ENCODE data around the gene OR10A7. TPM values are rescaled to one million over a fixed set of nuclear protein-coding genes. Genes with fewer than 3 reads are reported as not detected.
"Not testable (repeated sequence)": the region's sequence is repeated elsewhere in the genome, so short reads cannot be mapped to it uniquely, and the experiment has no call there.

The OR10A7 gene
- total RNA-seq (not detected in 2 replicates), polyA plus RNA-seq (not detected in 2 replicates), polyA minus RNA-seq (not detected in 2 replicates)
- not detected for total RNA-seq (2013)

DNA sequence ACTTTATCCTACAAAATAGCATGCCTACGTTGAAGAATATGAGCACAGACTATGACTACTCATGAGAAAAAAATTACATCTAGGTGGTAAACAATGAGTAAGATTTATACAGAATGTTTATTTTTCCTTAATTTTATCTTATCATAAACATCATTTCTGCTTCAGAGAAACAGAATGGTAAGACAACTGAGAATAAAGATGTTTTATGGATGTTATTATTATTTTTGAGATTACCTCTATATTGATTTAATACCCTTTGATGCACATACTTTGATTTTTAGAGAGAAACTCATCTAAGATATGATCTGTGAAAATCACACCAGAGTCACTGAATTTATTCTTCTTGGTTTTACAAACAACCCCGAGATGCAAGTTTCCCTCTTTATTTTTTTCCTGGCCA, at the start of gene OR10A7:
OR10A7 (plus strand) TSS at position 301 of the 400 bp plus-strand sequence; CDS start at position 301, 0 bp downstream.
- intact Hi-C loops (cut with micrococcal nuclease), result no loop called here
- Histone ChIP-seq H3K4me2 (replicated peaks; ENCODE audit: low read depth, low read length, poor library complexity, severe bottlenecking) (no peak within 1 kb of the TSS), H3K9ac (ENCODE audit: low read length) (no peak within 1 kb of the TSS), H3K4me3 (ENCODE audit: control extremely low read depth in 1 of 5, extremely low read depth in 1 of 5, insufficient read depth in 1 of 5, low read depth in 2 of 5, low read length in 4 of 5) (no peak within 1 kb of the TSS), H3K27ac (ENCODE audit: low read length in 2 of 2) (no peak within 1 kb of the TSS), H2AFZ (ENCODE audit: insufficient read depth, low read depth, low read length, poor library complexity, severe bottlenecking) (no peak within 1 kb of the TSS), H3K4me1 (ENCODE audit: control insufficient read depth in 2 of 2, insufficient read depth in 2 of 2, low read length in 2 of 2) (no peaks in the 10 kb centered on the region), H3K79me2 (ENCODE audit: control insufficient read depth, insufficient read depth, low read length) (no peaks in the 10 kb centered on the region), H3K9me3 (ENCODE audit: control extremely low read depth in 1 of 3, control insufficient read depth in 2 of 3, insufficient read depth in 1 of 3, low read length in 2 of 3) (no peaks in the 10 kb centered on the region), H3K27me3 (replicated peaks in 1 of 4; ENCODE audit: control extremely low read depth in 1 of 4, control insufficient read depth in 3 of 4, insufficient read depth in 4 of 4, low read length in 3 of 4) (no peaks in the 10 kb centered on the region), H3K36me3 (replicated peaks in 1 of 2; ENCODE audit: control extremely low read depth in 1 of 2, control insufficient read depth in 1 of 2, extremely low read depth in 1 of 2, insufficient read depth in 2 of 2, low read length in 1 of 2) (no peaks in the 10 kb centered on the region), H4K20me1 (ENCODE audit: control insufficient read depth, insufficient read depth, low read length, poor library complexity, severe bottlenecking) (no peaks in the 10 kb centered on the region)
- WGBS (ENCODE audit: insufficient coverage), result no CpG with 5 or more reads among the region's 2 CpGs
- no peak within 1 kb of the TSS for H3K27ac Mint-ChIP-seq
- no peak for ATAC-seq (ENCODE audit: low read depth)
- TF ChIP-seq CTCF (IDR thresholded peaks at IDR 0.05), result no peak
- no peak for TF ChIP-seq EZH2 (IDR thresholded peaks at IDR 0.05; ENCODE audit: borderline replicate concordance, insufficient read depth, low read depth, low read length, poor library complexity, severe bottlenecking)
- H3K9me3 Mint-ChIP-seq (ENCODE audit: insufficient read depth), result no peaks in the 10 kb centered on the region
- no peak for DNase-seq
- H3K4me1 Mint-ChIP-seq, result no peaks in the 10 kb centered on the region
- ChIA-PET POLR2A (no interaction called here), CTCF (no interaction called here)
- H3K27me3 Mint-ChIP-seq, result peaks cover 22% of the 10 kb centered on the region
- H3K4me3 Mint-ChIP-seq, result no peak within 1 kb of the TSS

- no peak overlapping the region for H3K4me2 ChIP-seq (replicated peaks; ENCODE audit: low read depth, low read length, poor library complexity, severe bottlenecking)
- no peak overlapping the region for H2AFZ ChIP-seq (ENCODE audit: insufficient read depth, low read depth, low read length, poor library complexity, severe bottlenecking)
- H3K9ac ChIP-seq (ENCODE audit: low read length), result no peak overlapping the region
- H3K9me3 Mint-ChIP-seq (ENCODE audit: insufficient read depth), result no peaks in the 10 kb centered on the region
- no peak for TF ChIP-seq CTCF (IDR thresholded peaks at IDR 0.05)
- no peak for TF ChIP-seq EZH2 (IDR thresholded peaks at IDR 0.05; ENCODE audit: borderline replicate concordance, insufficient read depth, low read depth, low read length, poor library complexity, severe bottlenecking)
- H3K27me3 Mint-ChIP-seq, result peaks cover 20% of the 10 kb centered on the region
- H4K20me1 ChIP-seq (ENCODE audit: control insufficient read depth, insufficient read depth, low read length, poor library complexity, severe bottlenecking), result no peaks in the 10 kb centered on the region
- no peaks in the 10 kb centered on the region for H3K4me1 ChIP-seq (ENCODE audit: control insufficient read depth in 2 of 2, insufficient read depth in 2 of 2, low read length in 2 of 2)
- POLR2A ChIA-PET, result no interaction called here
- H3K79me2 ChIP-seq (ENCODE audit: control insufficient read depth, insufficient read depth, low read length), result no peaks in the 10 kb centered on the region
- H3K4me1 Mint-ChIP-seq, result no peaks in the 10 kb centered on the region
- peaks cover 0 to 6% (median 0%) of the 10 kb centered on the region in 4 experiments for H3K27me3 ChIP-seq (replicated peaks in 1 of 4; ENCODE audit: control extremely low read depth in 1 of 4, control insufficient read depth in 3 of 4, insufficient read depth in 4 of 4, low read length in 3 of 4)
- ATAC-seq (ENCODE audit: low read depth), result no peak
- no peak for DNase-seq
- H3K4me3 ChIP-seq (ENCODE audit: control extremely low read depth in 1 of 5, extremely low read depth in 1 of 5, insufficient read depth in 1 of 5, low read depth in 2 of 5, low read length in 4 of 5), result no peak overlapping the region
- no peaks in the 10 kb centered on the region for H3K9me3 ChIP-seq (ENCODE audit: control extremely low read depth in 1 of 3, control insufficient read depth in 2 of 3, insufficient read depth in 1 of 3, low read length in 2 of 3)
- no peak overlapping the region for H3K27ac ChIP-seq (ENCODE audit: low read length in 2 of 2)
- intact Hi-C loops (cut with micrococcal nuclease), result no loop called here
- CTCF ChIA-PET, result no interaction called here
- H3K27ac Mint-ChIP-seq, result no peak overlapping the region
- no peaks in the 10 kb centered on the region for H3K36me3 ChIP-seq (replicated peaks in 1 of 2; ENCODE audit: control extremely low read depth in 1 of 2, control insufficient read depth in 1 of 2, extremely low read depth in 1 of 2, insufficient read depth in 2 of 2, low read length in 1 of 2)
- no CpG with 5 or more reads among the region's 2 CpGs for WGBS (ENCODE audit: insufficient coverage)
- no peak overlapping the region for H3K4me3 Mint-ChIP-seq
Observed at GRCh38 chr12:55171445-55171844, 49.4 kb upstream of the OR10A7 start.

DNA sequence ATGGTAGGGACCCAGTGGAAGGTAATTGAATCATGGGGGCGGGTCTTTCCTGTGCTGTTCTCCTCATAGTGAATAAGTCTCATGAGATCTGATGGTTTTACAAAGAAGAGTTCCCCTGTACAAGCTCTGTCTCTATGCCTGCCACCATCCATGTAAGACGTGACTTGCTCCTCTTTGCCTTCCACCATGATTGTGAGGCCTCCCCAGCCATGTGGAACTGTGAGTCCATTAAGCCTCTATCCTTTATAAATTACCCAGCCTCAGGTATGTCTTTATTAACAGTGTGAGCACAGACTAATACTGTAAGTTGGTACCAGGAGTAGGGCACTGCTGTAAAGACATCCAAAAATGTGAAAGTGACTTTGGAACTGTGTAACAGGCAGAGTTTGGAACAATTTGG, 49.0 kb upstream of the OR10A7 start:
- POLR2A ChIA-PET; H3K27me3 ChIP-seq (replicated peaks in 1 of 4; ENCODE audit: control extremely low read depth in 1 of 4, control insufficient read depth in 3 of 4, insufficient read depth in 4 of 4, low read length in 3 of 4); H3K79me2 ChIP-seq (ENCODE audit: control insufficient read depth, insufficient read depth, low read length); H3K27ac Mint-ChIP-seq; H3K4me3 Mint-ChIP-seq; H4K20me1 ChIP-seq (ENCODE audit: control insufficient read depth, insufficient read depth, low read length, poor library complexity, severe bottlenecking); H3K36me3 ChIP-seq (replicated peaks in 1 of 2; ENCODE audit: control extremely low read depth in 1 of 2, control insufficient read depth in 1 of 2, extremely low read depth in 1 of 2, insufficient read depth in 2 of 2, low read length in 1 of 2); H3K4me3 ChIP-seq (ENCODE audit: control extremely low read depth in 1 of 5, extremely low read depth in 1 of 5, insufficient read depth in 1 of 5, low read depth in 2 of 5, low read length in 4 of 5); H3K27ac ChIP-seq (ENCODE audit: low read length in 2 of 2); H3K9me3 ChIP-seq (ENCODE audit: control extremely low read depth in 1 of 3, control insufficient read depth in 2 of 3, insufficient read depth in 1 of 3, low read length in 2 of 3); H3K9me3 Mint-ChIP-seq (ENCODE audit: insufficient read depth); DNase-seq; CTCF ChIA-PET; H3K4me2 ChIP-seq (replicated peaks; ENCODE audit: low read depth, low read length, poor library complexity, severe bottlenecking); intact Hi-C loops (cut with micrococcal nuclease); ATAC-seq (ENCODE audit: low read depth); H2AFZ ChIP-seq (ENCODE audit: insufficient read depth, low read depth, low read length, poor library complexity, severe bottlenecking); H3K4me1 ChIP-seq (ENCODE audit: control insufficient read depth in 2 of 2, insufficient read depth in 2 of 2, low read length in 2 of 2); H3K4me1 Mint-ChIP-seq; H3K9ac ChIP-seq (ENCODE audit: low read length): not testable (repeated sequence)
- WGBS (ENCODE audit: insufficient coverage), result no CpG with 5 or more reads among the region's 2 CpGs
- H3K27me3 Mint-ChIP-seq, result peaks cover 20% of the 10 kb centered on the region
